HG03571 (cell line): ENCODE data around the gene NF1.
"Not testable (repeated sequence)": the region's sequence is repeated elsewhere in the genome, so short reads cannot be mapped to it uniquely, and the experiment has no call there.

ENCODE experiments used
- ATAC-seq: cut with Tn5 transposase; IDR thresholded peaks from one replicate; pipeline ENCODE4 v1.9.1; 2021; ENCODE audit not compliant: unreplicated experiment

Gene NF1

DNA sequence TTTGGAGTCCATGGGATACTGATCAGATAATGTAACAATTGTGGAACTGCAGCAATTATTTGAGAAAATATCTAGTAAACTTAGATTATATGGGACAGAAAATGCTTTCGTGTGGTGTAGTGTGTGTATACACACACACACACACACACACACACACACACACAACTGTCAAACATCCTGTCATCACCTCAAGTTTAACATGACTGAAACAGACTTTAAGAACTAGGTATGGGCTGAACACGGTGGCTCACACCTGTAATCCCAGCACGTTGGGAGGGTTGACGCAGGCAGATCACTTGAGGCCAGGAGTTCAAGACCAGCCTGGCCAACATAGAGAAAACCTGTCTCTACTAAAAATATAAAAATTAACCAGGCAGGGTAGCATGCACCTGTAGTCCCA, 227.2 kb downstream of the NF1 start:
- ATAC-seq: no peak

DNA sequence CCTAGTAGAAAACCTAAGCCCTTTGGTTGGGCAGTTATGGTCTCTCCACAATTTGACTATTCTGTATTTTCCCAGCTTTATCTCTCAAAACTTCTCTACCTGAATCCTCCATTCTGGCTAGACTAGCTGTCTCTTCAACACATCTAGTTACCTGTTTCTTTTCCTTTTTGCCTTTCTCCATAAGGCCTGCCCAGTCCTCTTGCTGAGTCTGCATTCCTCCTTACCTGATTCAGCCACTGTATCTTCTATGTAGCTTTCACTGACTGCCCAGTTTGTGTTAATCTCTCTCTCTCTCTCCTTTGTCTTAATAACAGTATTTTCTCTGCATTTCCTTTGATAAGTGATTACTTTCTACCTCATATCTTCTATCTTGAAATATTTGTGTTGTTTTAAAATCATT, 228.8 kb downstream of the NF1 start:
- ATAC-seq: no peak

DNA sequence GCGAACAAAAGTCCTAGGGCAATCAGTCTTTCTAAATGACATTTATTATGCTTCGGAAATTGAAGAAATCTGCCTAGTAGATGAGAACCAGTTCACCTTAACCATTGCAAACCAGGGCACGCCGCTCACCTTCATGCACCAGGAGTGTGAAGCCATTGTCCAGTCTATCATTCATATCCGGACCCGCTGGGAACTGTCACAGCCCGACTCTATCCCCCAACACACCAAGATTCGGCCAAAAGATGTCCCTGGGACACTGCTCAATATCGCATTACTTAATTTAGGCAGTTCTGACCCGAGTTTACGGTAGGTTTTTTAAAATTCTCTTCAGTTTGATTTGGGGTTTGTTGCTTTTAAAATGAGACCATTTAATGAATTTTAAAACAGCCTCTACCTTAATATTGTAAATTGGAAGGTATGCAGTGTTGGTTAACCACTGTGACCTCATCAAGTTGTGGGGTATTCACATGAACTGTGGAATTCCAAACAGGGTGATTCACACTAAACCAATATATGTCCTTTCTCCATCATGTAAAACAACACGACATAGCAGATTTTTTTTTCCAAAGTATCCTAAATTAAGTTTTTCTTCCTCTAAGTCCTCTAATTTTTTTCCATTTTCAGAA, 232.9 kb downstream of the NF1 start:
- no peak for ATAC-seq

DNA sequence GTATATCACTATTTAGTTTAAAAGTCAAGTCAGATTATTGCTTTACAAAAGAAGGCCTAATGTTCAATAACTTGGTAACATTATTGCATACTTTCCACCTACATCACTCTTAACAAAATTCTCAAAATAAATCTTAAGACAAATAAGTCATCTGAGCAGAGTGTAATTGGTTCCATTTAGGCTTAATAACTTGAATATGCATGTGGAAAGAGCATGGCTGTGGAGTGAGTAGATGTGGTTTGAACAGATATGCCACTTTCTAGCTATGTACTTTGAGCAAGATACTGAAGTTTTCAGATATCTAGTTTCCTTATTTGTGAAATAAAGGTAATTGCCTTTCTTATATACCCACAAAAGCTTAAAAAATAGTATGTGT, 233.4 kb downstream of the NF1 start:
- ATAC-seq: no peak

DNA sequence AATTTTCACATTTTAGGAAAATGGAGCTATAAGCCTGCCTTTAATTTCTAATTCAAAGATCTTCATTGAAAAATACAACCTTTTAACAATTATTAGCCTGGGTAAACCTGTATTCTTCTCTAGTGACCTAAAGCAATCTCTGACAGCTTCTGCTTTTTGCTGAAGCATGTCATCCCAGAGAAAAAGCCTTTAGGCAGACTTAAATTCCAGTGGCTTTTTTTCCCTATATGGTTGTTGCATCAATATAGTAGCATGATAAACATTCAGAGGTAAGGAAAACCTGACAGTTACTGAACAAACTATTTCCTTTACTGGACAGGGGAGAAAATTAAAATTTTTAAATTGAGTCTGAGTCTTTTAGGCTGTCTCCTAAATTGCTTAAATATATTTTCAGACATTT, 234.4 kb downstream of the NF1 start:
- ATAC-seq: no peak

DNA sequence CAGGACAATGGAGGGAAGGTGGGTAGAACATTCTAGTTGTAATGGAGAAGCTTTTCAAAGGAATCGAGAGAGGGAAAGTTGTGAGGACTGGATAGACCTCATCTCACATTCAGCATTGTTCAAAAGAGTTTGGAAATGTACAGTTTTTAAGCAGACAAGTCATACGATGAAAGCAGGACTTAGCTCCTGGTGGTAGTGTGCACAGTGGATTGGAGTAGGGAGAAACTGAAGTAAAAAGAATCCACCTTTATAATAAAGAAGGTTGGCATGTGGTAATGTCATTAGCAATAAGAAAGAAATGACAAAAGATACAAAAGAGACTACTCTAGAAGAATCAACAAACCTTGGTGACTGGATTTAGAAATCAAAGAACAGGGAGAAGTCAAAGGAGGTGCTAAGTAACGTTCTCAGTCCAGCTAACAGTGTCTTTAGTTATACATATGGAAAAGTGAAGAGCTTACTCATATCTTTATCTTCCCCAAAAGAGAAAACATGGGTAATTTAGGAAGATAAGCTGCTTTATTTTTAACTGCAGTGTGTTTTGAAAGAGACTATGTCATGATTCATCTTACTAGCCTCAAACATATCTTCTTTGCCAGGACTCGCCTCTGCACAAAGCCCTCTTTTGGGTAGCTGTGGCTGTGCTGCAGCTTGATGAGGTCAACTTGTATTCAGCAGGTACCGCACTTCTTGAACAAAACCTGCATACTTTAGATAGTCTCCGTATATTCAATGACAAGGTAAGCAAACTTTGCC, 245.3 kb downstream of the NF1 start:
- ATAC-seq: no peak

DNA sequence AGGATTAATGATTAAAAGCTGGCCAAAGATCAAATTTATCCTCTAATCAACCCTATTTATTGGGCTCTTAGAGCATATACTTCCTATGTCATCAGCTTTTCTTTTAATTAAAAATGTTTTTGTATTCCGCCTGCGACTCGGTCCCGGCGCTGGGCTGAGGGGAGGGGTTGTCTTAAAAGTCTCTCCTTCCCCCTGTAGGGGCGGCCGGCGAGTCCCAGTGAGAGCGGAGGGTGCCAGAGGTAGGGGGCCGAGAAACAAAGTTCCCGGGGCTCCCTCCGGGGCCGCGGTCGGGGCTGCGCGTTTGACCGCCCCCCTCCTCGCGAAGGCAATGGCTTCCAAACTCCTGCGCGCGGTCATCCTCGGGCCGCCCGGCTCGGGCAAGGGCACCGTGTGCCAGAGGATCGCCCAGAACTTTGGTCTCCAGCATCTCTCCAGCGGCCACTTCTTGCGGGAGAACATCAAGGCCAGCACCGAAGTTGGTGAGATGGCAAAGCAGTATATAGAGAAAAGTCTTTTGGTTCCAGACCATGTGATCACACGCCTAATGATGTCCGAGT, 250.5 kb downstream of the NF1 start:
- ATAC-seq: not testable (repeated sequence)

DNA sequence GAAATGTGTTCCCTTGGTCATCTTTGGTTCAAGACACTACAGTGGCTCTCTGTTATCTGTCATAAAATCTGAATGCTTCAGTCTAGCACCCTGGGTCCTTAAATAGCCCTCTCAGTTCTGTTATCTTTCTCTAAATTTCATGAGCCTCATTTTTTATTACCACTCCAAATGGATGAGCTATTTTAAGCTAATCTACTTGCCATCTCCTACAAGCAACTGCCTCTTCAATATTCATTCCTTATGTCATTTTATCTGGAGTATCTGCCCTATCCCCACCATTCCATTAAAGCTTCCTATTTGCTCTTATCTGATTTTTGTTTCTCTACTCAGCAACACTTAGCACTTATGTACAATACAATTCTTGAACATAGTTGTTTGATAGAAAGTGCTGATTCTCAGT, 254.7 kb downstream of the NF1 start:
- no peak for ATAC-seq

DNA sequence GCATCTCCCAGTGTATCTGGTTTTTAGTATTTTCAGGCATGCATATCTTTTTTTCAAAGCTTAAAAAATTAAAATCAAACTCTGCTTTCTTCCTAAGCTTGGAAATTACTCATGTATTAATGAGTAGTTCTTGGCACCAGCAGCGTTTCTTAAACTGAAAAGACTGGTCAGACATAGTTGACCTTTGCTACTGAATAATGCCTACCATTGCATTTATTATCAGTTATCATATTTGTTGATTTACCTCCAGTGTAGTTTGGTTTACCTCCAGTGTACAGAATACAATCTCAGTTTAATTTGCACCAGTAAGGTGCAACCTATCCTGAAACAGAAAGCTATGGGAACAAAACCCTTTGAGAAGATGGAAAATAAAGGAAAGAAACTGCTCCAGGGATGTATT, 261.2 kb downstream of the NF1 start:
- no peak for ATAC-seq

DNA sequence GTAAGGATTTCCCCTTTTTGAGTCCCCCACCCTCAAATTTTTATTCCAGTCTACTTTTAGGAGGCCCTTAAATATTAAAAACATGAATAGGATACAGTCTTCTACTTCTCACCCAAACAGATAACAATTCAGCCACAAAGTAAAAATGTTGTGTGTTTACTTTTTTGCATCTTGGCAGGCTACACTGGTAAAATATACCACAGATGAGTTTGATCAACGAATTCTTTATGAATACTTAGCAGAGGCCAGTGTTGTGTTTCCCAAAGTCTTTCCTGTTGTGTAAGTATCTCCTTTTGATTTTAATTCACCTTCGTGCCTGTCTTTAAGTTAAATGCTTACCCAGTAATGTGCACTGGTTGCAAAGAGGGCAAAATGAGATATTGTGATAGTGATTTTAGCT, 262.3 kb downstream of the NF1 start:
- no peak for ATAC-seq

DNA sequence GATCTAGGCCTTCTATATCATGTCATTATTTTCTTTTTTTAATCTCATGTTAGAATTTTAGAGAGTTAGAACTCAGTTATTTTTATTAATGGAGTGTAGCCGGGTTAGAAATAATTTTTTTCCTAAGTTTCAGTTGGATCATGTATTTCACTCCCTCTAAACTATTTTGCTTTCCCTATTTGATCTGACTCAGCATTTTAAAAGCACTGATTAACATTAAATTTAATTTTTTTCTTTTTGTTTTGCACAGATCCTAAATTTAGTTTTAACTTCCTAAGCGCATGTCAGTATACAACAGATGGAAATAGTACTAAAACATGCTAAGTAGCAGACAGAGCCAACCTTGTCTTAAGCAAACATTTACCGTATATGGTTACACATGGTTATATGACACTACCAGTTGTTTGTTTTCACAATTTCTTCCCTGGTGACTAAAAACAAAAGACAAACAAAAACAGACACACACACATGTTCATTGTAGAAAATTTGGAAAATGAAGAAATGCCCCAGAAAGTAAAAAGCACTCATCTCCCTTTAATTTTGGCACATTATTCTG, 263.1 kb downstream of the NF1 start:
- no peak for ATAC-seq

DNA sequence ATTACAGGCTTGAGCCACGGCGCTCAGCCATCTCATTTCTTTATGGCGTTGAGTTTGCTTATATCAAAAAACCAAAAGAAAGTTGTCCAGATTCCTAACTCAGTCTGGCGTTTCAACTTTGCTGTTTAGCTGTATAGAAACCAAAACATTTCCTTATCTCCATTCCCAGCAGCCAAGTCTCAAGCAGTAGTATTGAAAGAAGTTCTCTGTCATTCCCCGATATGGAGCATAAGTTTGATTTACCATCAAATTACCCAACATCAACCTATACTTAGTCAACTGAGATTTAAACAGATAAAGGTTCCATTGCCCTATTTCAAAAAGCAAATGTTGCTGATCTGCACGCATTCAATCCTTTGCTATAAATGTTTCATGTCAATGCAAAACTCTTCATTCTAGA, 269.2 kb downstream of the NF1 start:
- ATAC-seq: no peak

DNA sequence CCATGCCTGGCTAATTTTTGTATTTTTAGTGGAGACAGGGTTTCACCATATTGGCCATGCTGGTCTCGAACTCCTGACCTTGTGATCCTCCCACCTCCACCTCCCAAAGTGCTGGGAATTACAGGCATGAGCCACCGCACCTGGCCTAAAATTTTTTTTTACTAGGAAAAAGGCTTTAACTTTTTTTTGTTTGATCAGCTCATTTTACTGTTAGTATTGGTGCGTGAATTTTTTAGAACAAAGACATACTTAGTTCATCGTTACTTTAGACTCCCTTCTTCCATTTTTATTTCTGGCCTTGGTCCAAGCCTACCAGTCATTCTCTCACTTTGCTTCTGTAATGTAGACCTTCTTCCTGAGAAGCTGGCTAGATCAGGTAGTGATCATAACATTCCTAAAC, 271.3 kb downstream of the NF1 start:
- ATAC-seq: no peak

DNA sequence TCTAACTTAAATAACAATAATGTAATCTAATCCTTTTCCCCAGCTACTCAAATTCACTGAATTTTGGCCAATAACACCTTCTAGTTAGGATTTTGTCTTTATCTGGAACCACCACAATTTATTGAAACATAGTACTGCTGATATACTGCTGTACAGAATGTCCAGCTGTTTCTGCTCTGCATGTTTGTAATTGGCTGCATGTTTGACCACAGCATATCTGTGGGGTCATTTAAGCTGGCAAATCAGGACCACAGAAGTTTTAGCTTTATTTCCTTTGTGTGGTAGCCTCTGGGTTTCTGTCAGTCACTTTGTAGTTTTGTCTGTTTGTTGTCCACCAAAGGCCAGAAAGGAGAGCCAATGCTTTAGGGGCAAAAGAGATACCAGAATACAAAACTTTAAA, 274.5 kb downstream of the NF1 start:
- ATAC-seq: no peak

DNA sequence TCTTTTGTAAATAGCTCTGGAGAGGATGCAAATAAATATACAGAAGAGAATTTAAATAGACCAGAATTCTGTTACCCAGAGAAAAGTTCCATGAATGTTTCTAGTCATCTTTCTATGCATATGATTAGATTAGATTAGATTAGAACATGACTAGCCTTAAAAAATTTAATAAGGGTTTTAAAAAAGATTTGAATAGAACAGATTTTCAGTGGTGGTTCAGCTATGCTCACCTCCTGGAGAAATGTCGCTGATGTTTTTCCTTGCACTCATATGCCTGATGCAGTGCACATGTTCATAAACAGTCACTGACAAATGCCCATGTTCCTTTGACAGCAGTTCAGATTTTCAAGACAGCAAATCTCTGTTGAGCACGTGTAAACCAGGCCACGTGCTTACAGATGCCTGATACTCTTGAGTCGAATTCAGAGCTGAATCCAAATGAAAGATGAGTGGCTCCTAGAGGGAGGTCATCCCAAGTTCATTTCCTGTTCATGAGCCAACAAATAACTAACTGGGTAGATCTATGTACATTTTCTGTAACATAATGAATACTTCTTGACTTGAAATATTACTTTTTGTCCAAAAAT, 276.8 kb downstream of the NF1 start:
- ATAC-seq: no peak

DNA sequence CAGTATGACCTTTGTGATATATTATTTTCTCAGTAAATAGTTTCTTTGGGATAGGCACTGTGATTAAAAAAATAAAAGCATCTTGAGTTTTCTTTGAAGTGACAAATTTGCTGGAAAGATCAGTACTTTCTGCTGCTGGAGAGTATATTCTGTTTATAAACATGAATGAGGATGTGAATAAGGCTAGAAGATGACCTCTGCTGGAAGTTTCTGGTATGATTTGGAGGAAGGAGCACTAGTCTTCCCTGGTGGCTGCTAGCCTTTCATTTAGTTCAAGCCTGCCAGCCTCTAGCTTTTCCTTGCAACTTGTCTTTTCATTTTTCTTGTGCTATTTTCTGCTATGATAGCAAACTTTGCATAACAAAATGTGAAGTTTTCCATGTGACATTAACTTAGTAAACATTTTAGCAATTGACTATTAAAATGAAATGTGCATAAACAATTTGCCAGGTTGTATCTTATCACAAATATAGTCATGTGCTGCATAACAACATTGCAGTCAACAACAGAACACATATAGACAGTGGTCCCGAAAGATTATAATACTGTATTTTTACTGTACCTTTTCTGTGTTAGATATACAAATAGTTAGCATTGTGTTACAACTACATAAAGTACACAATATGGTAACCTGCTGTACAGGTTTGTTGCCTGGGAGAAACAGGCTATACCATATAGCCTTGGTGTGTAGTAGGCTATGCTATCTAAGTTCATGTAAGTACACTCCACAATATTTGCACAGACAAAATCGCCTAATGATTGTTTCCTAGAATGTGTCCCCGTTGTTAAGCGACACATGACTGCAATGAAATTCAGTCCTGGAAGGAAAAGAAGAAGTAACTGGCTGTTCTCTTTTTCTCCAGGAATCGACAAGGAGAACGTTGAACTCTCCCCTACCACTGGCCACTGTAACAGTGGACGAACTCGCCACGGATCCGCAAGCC, 278.6 kb downstream of the NF1 start:
- no peak for ATAC-seq

DNA sequence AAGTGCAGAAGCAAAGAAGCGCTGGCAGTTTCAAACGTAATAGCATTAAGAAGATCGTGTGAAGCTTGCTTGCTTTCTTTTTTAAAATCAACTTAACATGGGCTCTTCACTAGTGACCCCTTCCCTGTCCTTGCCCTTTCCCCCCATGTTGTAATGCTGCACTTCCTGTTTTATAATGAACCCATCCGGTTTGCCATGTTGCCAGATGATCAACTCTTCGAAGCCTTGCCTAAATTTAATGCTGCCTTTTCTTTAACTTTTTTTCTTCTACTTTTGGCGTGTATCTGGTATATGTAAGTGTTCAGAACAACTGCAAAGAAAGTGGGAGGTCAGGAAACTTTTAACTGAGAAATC, 279.3 kb downstream of the NF1 start:
- no peak for ATAC-seq

DNA sequence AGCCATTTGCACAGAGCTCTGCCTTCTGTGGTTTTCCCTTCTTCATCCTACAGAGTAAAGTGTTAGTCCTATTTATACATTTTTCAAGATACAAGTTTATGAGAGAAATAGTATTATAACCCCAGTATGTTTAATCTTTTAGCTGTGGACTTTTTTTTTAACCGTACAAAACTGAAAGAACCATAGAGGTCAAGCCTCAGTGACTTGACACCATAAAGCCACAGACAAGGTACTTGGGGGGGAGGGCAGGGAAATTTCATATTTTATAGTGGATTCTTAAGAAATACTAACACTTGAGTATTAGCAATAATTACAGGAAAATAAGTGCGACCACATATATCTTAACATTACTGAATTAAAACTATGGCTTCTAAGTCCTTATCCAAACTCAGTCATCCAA, 279.7 kb downstream of the NF1 start:
- no peak for ATAC-seq

DNA sequence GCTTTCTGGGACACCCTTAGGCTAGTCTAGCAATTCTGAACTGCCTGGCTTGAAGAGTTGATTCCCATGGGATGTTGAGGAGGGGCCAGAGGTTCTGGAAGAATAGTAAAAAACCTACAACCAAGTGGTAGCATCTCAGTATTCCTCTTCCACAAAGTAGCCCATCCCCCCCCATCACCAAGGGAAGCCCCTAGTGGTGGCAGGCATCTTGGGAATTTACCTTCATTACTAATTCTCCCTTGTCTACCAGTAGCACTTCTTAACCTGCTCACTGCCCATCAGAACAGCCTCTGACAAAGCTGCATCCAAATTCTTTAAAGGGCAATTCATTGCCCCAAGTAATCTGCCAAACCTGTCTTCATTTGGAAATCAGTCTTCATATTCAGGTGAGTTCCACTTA, 283.9 kb downstream of the NF1 start:
- no peak for ATAC-seq

DNA sequence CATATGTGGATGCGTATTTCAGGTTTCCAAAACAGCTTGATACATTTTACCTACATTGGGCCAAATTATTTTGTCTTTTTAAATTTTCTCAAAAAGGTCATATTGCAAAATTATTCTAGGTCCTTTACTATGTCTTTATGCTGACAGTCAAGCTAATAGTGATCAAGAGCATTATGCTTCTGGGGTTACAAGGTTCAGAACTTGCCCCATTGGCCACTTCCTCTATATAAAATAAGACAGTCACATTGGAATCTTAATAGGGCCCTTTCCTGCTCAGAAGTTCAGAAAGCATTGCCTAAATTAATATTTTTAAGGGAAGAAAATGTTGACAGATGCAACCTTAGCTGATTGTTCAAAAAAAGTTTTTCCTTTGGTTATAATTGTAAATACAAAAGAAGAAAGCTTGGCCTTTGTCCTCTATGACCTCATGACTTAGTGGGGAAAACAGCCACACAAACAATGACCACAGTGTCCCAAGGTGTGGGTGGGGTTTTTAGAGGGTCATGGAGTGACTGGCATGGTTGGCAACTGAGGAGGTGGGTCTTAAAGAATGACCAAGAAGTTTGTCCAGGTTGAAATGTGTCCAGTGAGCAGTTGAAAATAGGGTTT, 284.9 kb downstream of the NF1 start:
- no peak for ATAC-seq
